NCI-H2171 (cell line): Measurements from ENCODE around the gene ATF1.
"Not testable (repeated sequence)": the region's sequence is repeated elsewhere in the genome, so short reads cannot be mapped to it uniquely, and the experiment has no call there.

ENCODE experiments used
- DNase-seq: peaks from one replicate; lab custom pipeline; 2025; lab: John Stamatoyannopoulos, UW

Gene ATF1

GRCh38 chr12:50862316-50862715 is 98.4 kb downstream of the ATF1 start:
- DNase-seq, result no peak

GRCh38 chr12:50865266-50865665 is 101.4 kb downstream of the ATF1 start:
- no peak for DNase-seq

- DNase-seq, result not testable (repeated sequence)
Measured at GRCh38 chr12:50868881-50869280, 105.0 kb downstream of the ATF1 start.
